Measurements from ENCODE around the gene CORO6. TPM values are rescaled to one million over a fixed set of nuclear protein-coding genes. Genes with fewer than 3 reads are reported as not detected.

CORO6 gene
- total and polyA plus RNA-seq, 2 of the 13 experiments (the other 11 are each of a cell fraction or from before 2014, with no cell fraction given), result 0.42 to 0.82 TPM

- no peak for TF ChIP-seq TCF12 (IDR thresholded peaks at IDR 0.05)
- no peak for TF ChIP-seq TCF12 (CRISPR knock-in tag; IDR thresholded peaks at IDR 0.05)
- TF ChIP-seq HMGXB4 (CRISPR knock-in tag; IDR thresholded peaks at IDR 0.05; ENCODE audit: borderline replicate concordance in 1 of 2, low read depth in 1 of 2), result peak; percentile 39 to 42; a peak in 1 of 4 replicates
- TF ChIP-seq ZBTB1 (CRISPR knock-in tag; IDR thresholded peaks at IDR 0.05; ENCODE audit: borderline replicate concordance), result peak; percentile 79; the same call in 1 of the 2 replicates
- 0 out of 2 replicates have a peak, but pooled peaks have one; percentile 74 for TF ChIP-seq STAT5B (CRISPR knock-in tag; IDR thresholded peaks at IDR 0.05)
- peak; percentile 57 for TF ChIP-seq STAG1 (CRISPR knock-in tag; IDR thresholded peaks at IDR 0.05)
- TF ChIP-seq ZNF281 (CRISPR knock-in tag; IDR thresholded peaks at IDR 0.05; ENCODE audit: borderline replicate concordance), result peak; percentile 64
- TF ChIP-seq ZSCAN9 (CRISPR knock-in tag; IDR thresholded peaks at IDR 0.05; ENCODE audit: borderline replicate concordance), result peak; percentile 66; the same call in 1 of the 2 replicates
- no peak for TF ChIP-seq FOXA1 (IDR thresholded peaks at IDR 0.05)
- TF ChIP-seq FOXA1 (CRISPR knock-in tag; IDR thresholded peaks at IDR 0.05), result no peak
- no peak for TF ChIP-seq POGK (CRISPR knock-in tag; conservative IDR thresholded peaks at IDR 0.05)
- TF ChIP-seq HOXA3 (CRISPR knock-in tag; IDR thresholded peaks at IDR 0.05), result no peak
- TF ChIP-seq RORA (CRISPR knock-in tag; IDR thresholded peaks at IDR 0.05), result no peak
- no peak for TF ChIP-seq ARNT2 (CRISPR knock-in tag; IDR thresholded peaks at IDR 0.05; ENCODE audit: low read depth)
- TF ChIP-seq TSC22D2 (CRISPR knock-in tag; IDR thresholded peaks at IDR 0.05; ENCODE audit: borderline replicate concordance), result 0 out of 2 replicates have a peak, but pooled peaks have one; percentile 47
- TF ChIP-seq HNRNPL (IDR thresholded peaks at IDR 0.05; ENCODE audit: low read depth, low read length), result 0 out of 2 replicates have a peak, but pooled peaks have one; percentile 40
- TF ChIP-seq SAFB2 (CRISPR knock-in tag; IDR thresholded peaks at IDR 0.05; ENCODE audit: borderline replicate concordance, low read depth), result no peak
- TF ChIP-seq BCL6 (CRISPR knock-in tag; IDR thresholded peaks at IDR 0.05), result 0 out of 2 replicates have a peak, but pooled peaks have one; percentile 11
- no peak for TF ChIP-seq MED13 (CRISPR knock-in tag; IDR thresholded peaks at IDR 0.05)
- TF ChIP-seq TRAFD1 (CRISPR knock-in tag; IDR thresholded peaks at IDR 0.05; ENCODE audit: borderline replicate concordance), result no peak
- TF ChIP-seq NPAS2 (CRISPR knock-in tag; IDR thresholded peaks at IDR 0.05; ENCODE audit: borderline replicate concordance), result no peak
Measured at GRCh38 chr17:29593591-29594518, 28.9 kb downstream of the CORO6 start (continued).
